SK-N-MC (cell line): ENCODE measurements around the gene ASPHD2.

Experiments used
- DNase-seq: peaks from one replicate; pipeline ENCODE4 v3.0.0-alpha.2; 2011; ENCODE audit warnings: low read depth, low spot score
- H3K27ac ChIP-seq: fragments of 200-600 bp; sonication (generic); 2 replicates; pipeline ENCODE4 v1.5.1; 2016; ENCODE audit warnings: mixed run types
- H3K36me3 ChIP-seq: fragments of 200-600 bp; sonication (generic); 2 replicates; pipeline ENCODE4 v1.6.1; 2017; ENCODE audit warnings: antibody characterized with exemption, low read length, mixed read lengths; ENCODE audit not compliant: insufficient read depth
- H3K4me3 ChIP-seq: fragments of 200-600 bp; sonication (generic); 2 replicates; pipeline ENCODE4 v1.5.1; 2016
- H3K9ac ChIP-seq: fragments of 200-600 bp; sonication (generic); 2 replicates; pipeline ENCODE4 v1.8.0; 2017; ENCODE audit warnings: mixed run types, mixed read lengths; ENCODE audit not compliant: insufficient read length
- H3K9me3 ChIP-seq: fragments of 200-600 bp; sonication (generic); 2 replicates; pipeline ENCODE4 v1.6.1; 2017; ENCODE audit warnings: low read depth, mild to moderate bottlenecking, antibody characterized with exemption, low read length, moderate library complexity, mixed read lengths
- EZH2 ChIP-seq: fragments of 200-600 bp; sonication (generic); IDR thresholded peaks from one replicate; pipeline ENCODE4 v1.6.1; 2017; ENCODE audit warnings: antibody characterized with exemption
- FOXP2 ChIP-seq: optimal IDR thresholded peaks from 2 replicates; pipeline ENCODE3; 2011; ENCODE audit warnings: mild to moderate bottlenecking, moderate library complexity; ENCODE audit not compliant: insufficient read depth; ENCODE audit errors: extremely low read length, control extremely low read depth
- POLR2AphosphoS5 ChIP-seq: IDR thresholded peaks from 2 replicates; pipeline ENCODE4 v1.6.1; 2012; ENCODE audit warnings: mild to moderate bottlenecking, low read depth, low read length, borderline replicate concordance

ASPHD2 gene

DNA sequence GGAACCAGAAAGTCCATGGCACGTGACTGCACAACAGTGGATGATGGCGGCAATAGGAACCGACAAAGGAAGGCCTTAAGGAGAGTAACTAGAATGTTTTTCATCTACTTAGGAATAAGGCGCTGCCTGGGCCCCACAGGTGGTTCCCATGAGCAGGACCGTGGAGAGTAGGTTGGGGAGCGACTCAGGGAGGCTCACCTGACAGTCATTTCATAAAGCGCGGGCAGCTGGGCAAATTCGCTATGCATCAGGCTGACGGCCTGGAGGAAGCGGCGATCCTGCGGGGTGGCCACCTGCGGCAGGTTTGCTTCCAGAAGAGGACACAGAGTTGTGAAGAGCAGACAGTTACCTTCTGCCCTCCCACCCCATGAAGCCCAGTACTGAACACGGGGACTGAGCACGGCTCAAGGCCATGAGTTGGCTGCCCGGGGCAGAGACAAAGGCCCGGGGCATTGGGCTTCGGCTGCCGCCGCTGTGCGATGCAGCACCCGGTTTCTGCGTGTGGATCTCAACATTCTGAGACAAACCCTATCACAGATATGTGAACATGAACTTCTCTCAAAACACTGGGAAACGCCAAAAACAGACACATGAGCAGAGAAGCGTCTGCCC is 28.7 kb downstream of the ASPHD2 start:
- Histone ChIP-seq H3K9ac (no peak overlapping the region), H3K36me3 (peaks cover 50% of the 10 kb centered on the region), H3K4me3 (no peak overlapping the region), H3K9me3 (no peaks in the 10 kb centered on the region), H3K27ac (no peak overlapping the region)
- no peak for DNase-seq
- TF ChIP-seq POLR2AphosphoS5 = no peak
- TF ChIP-seq FOXP2 = no peak
- no peak for TF ChIP-seq EZH2

DNA sequence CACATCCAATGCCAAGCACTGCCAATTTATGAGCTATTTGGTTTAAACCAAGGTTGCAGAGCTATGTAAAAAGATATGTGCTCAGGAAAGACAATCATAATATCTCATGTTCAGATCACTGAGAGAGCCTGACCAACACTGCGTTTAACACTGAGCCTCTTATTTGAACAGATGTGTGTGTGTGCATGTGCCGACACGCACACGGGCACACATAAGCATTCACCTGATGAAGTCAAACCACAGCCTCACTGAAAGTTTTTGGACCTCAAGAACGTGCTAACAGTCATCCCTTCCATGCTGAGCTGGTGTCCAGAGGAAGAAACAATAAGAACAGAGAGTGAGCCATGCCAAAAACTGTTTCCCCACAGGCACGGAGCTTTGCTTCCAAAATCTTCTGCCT is 31.1 kb downstream of the ASPHD2 start:
- TF ChIP-seq FOXP2 (no peak), POLR2AphosphoS5 (no peak), EZH2 (no peak)
- no peak overlapping the region for H3K4me3 ChIP-seq
- H3K9ac ChIP-seq = no peak overlapping the region
- no peak overlapping the region for H3K27ac ChIP-seq
- peaks cover 60% of the 10 kb centered on the region for H3K36me3 ChIP-seq
- no peaks in the 10 kb centered on the region for H3K9me3 ChIP-seq
- no peak for DNase-seq

DNA sequence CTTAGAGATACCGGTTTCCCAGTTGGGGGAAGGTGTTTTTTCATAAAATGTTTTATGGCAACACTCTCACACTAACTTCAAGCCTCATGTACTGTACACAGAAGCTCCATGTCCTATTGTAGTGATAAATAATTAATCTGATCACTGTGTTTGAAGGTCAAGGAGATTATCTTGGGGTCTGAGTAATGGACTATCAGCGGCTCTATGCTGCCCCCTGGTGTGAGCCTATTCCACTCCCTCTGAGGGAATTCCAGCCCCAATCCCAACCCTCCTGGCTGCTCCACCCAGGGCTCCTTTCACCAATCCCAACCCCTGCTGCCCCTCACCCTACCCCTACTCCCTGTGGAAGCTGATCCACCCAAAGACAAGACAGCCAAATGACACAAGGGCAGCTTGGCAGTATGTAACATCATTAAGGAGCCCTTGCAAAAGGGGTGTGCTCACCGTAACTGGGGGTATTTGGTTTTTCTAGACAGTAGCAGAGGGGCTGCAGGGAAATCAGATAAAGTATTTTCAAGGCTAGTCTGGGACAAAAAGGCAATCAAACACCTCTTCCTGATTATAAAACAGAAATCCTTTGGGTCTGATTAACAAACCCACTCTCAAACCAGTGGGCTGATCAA is 32.2 kb downstream of the ASPHD2 start:
- no peak for TF ChIP-seq FOXP2
- no peak for TF ChIP-seq POLR2AphosphoS5
- TF ChIP-seq EZH2 = no peak
- no peak overlapping the region for H3K27ac ChIP-seq
- peaks cover 66% of the 10 kb centered on the region for H3K36me3 ChIP-seq
- H3K9ac ChIP-seq = no peak overlapping the region
- H3K9me3 ChIP-seq = no peaks in the 10 kb centered on the region
- no peak overlapping the region for H3K4me3 ChIP-seq
- DNase-seq = no peak

DNA sequence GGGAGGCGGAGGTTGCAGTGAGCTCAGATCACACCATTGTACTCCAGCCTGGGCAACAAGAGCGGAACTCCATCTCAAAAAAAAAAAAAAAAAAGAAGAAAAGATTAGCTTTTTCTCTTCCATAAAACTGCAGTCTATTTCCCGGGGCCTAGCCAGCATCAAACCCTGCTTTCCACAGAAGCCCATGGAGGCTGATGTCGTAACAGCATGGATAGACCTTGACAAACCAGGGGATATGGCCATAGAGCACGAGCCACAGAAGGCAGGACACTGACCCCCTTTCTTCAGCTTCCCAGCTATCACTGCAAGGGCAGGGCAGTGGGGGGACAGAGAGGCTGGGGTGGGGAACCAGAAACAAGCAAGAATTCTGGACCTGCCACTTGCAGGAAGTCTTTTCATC is 33.0 kb downstream of the ASPHD2 start:
- no peak for DNase-seq
- Histone ChIP-seq H3K9me3 (no peaks in the 10 kb centered on the region), H3K36me3 (peaks cover 73% of the 10 kb centered on the region), H3K9ac (no peak overlapping the region), H3K27ac (no peak overlapping the region), H3K4me3 (no peak overlapping the region)
- no peak for TF ChIP-seq EZH2

DNA sequence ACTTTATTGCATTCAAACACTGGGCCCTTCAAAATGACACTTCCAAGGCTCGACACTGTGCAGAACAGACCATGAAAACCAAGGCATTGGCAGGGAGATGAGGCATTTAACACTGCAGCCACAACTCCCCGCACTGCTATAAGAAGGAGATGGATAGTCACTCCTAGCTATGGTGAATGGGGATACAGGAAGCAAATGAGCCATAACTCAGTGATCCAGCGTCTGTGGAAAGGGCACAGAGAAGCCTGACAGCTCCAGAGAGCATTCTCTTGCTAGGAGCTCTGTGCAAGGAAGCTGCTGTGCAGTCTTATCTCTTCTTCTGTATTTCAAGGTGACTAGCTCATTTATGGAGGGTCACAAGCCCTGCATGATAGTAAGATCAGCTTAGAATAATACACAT is 33.6 kb downstream of the ASPHD2 start:
- no peaks in the 10 kb centered on the region for H3K9me3 ChIP-seq
- no peak overlapping the region for H3K27ac ChIP-seq
- peaks cover 75% of the 10 kb centered on the region for H3K36me3 ChIP-seq
- H3K9ac ChIP-seq = no peak overlapping the region
- TF ChIP-seq EZH2 (no peak), FOXP2 (no peak), POLR2AphosphoS5 (no peak)
- H3K4me3 ChIP-seq = no peak overlapping the region
- no peak for DNase-seq

DNA sequence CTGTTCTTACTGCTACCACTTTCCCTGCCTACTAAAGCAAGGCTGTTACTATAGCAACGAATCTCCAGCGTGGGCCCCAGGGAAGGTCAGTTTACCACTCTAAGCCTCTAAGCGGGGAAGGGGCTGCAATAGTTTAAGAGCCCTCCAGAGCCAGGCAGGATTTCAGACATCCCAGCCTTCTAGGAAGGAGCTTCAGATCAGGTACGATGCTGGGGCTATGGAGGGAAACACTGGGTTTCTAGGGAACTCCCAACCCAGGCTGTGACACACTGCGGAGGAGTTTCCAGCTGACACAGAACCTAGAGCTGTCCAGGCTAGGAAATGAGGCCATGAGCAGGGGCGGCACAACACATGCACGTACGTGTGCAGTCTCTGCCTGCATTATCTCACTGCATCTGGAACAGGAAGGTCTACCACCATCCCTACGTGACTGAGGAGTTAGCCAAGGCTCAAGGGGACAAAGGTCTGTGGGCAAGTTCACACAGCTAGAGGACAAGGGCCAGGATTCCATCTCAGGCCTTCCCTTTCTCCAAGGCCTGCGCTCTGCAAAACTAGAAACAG is 34.1 kb downstream of the ASPHD2 start:
- peaks cover 74% of the 10 kb centered on the region for H3K36me3 ChIP-seq
- DNase-seq = no peak
- TF ChIP-seq FOXP2 = no peak
- TF ChIP-seq POLR2AphosphoS5 = no peak
- TF ChIP-seq EZH2 = no peak

DNA sequence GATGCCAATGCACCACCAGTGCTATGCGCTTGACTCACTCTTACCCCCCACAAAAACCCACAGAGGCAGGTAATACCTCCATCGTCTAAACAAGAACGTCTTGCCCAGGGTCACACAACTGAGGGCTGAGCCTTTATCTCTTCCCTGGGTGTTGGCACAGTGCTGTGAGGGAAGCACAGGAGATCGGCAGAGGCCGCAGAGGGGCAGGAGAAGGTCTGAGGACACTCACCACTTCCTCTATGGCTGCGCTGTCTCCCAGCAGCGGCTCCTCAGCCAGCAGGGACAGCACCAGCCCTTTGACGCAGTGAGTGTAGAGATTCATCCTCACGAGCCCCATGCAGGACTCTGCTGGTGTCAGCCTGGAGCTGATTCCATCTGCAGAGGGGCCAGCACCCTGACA is 34.6 kb downstream of the ASPHD2 start:
- Histone ChIP-seq H3K36me3 (peaks cover 75% of the 10 kb centered on the region), H3K4me3 (no peak overlapping the region), H3K9ac (no peak overlapping the region), H3K27ac (no peak overlapping the region), H3K9me3 (no peaks in the 10 kb centered on the region)
- DNase-seq = no peak
- TF ChIP-seq POLR2AphosphoS5 = no peak
- TF ChIP-seq EZH2 = no peak
- no peak for TF ChIP-seq FOXP2

More for the DNA sequence above, 34.1 kb downstream of the ASPHD2 start:
- Histone ChIP-seq H3K27ac (no peak overlapping the region), H3K4me3 (no peak overlapping the region), H3K9me3 (no peaks in the 10 kb centered on the region), H3K9ac (no peak overlapping the region)

DNA sequence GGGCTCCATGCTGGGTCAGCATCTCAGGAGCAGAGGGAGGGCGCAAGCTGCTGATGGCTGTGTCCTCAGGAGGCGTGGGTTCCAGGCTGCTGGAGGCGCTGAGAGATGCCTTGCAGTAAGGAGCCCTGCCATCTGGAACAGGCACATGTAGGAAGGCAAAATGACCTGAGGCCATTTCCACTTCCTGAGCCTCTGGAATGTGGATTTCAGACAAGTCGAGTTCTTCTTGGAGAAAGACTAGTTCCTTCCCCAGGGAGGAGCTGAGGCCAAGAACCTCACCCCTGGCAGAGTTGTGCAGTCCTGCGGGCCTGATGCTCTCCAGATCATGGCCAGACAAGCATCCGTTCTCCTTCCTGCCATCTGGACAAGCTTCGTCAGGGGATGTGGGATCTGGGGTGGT is 35.3 kb downstream of the ASPHD2 start:
- Histone ChIP-seq H3K4me3 (no peak overlapping the region), H3K9ac (no peak overlapping the region), H3K27ac (no peak overlapping the region), H3K9me3 (no peaks in the 10 kb centered on the region), H3K36me3 (peaks cover 81% of the 10 kb centered on the region)
- TF ChIP-seq FOXP2 = no peak
- TF ChIP-seq EZH2 = no peak
- no peak for TF ChIP-seq POLR2AphosphoS5
- no peak for DNase-seq

DNA sequence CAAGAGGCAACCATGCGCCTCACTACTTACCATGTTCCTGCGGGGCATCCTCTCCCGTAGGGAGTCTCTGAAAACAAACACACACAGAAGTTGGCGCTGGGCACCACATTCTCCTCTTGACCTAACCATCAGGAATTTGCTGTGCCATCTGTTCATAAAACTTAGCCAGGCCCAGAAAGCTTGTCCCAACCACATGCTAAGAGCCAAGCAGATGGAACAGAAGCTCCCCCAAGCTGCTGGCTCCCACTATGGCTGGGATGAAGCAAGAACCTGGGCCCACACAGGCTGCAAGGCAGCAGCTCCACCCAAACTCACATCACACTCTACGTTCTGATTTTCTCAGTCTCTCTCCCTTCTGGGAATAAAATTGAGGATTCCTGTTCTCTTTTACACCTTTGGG is 37.1 kb downstream of the ASPHD2 start:
- Histone ChIP-seq H3K9me3 (no peaks in the 10 kb centered on the region), H3K36me3 (peaks cover 85% of the 10 kb centered on the region), H3K27ac (no peak overlapping the region), H3K9ac (no peak overlapping the region), H3K4me3 (no peak overlapping the region)
- no peak for TF ChIP-seq POLR2AphosphoS5
- TF ChIP-seq FOXP2 = no peak
- TF ChIP-seq EZH2 = no peak
- DNase-seq = no peak

DNA sequence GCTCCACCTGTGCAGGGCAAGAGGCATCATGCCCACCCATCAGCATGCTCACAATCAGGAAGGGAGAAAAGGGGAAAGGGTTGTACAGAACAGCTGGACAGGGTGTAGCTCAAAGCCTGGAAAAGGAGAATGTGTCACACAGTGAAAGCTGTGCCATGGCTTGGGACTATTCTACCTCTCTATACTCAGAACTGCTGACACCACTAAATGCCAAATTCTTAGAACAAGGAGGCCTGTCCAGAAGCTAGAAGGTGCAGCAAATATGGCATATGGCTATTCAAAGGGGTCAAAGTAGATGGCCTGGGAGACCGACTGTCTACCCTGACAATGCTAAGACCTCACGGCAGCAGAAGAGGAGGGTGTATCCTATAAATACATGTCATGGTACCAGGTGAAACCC is 41.7 kb downstream of the ASPHD2 start:
- TF ChIP-seq POLR2AphosphoS5 = no peak
- no peak for TF ChIP-seq FOXP2
- TF ChIP-seq EZH2 = no peak
- H3K9me3 ChIP-seq = no peaks in the 10 kb centered on the region
- no peak overlapping the region for H3K27ac ChIP-seq
- DNase-seq = no peak
- H3K36me3 ChIP-seq = peaks cover 84% of the 10 kb centered on the region
- H3K4me3 ChIP-seq = no peak overlapping the region
- no peak overlapping the region for H3K9ac ChIP-seq
